HEK293T (cell line): ENCODE data around the gene PAX8.

Source experiments
- CTCF ChIA-PET: fragments of 350-600 bp; formaldehyde crosslinking; extraction: SDS; loops from one replicate; lab custom pipeline; 2021; ENCODE audit warnings: antibody characterized with exemption, inconsistent platforms; lab: Yijun Ruan, JAX
- POLR2A ChIA-PET: fragments of 350-600 bp; formaldehyde crosslinking; extraction: SDS; loops from one replicate; lab custom pipeline; 2020; ENCODE audit warnings: antibody characterized with exemption, inconsistent platforms; lab: Yijun Ruan, JAX
- DNase-seq: peaks from one replicate; pipeline ENCODE4 v3.0.0; 2012; ENCODE audit warnings: mixed read lengths; ENCODE audit errors: extremely low spot score
- ARNT ChIP-seq: fragments of 450-650 bp; IDR thresholded peaks from 2 replicates; pipeline ENCODE4 v1.6.1; 2017; ENCODE audit warnings: mild to moderate bottlenecking
- BHLHE40 ChIP-seq: fragments of 450-650 bp; IDR thresholded peaks from 2 replicates; pipeline ENCODE4 v1.6.1; 2016; ENCODE audit warnings: mild to moderate bottlenecking, moderate library complexity, borderline replicate concordance
- CTBP1 ChIP-seq: fragments of 450-650 bp; IDR thresholded peaks from 2 replicates; pipeline ENCODE4 v1.6.1; 2016; ENCODE audit warnings: borderline replicate concordance
- ELF4 ChIP-seq: fragments of 450-650 bp; IDR thresholded peaks from 2 replicates; pipeline ENCODE4 v1.6.1; 2017; ENCODE audit warnings: antibody characterized with exemption
- FOXA1 ChIP-seq: fragments of 450-650 bp; IDR thresholded peaks from 2 replicates; pipeline ENCODE4 v1.6.1; 2016; ENCODE audit warnings: mild to moderate bottlenecking
- FOXK2 ChIP-seq: fragments of 450-650 bp; IDR thresholded peaks from 2 replicates; pipeline ENCODE4 v1.6.1; 2016; ENCODE audit warnings: mild to moderate bottlenecking
- FOXM1 ChIP-seq: fragments of 450-650 bp; IDR thresholded peaks from 2 replicates; pipeline ENCODE4 v1.6.1; 2017; ENCODE audit warnings: mild to moderate bottlenecking, borderline replicate concordance
- HDGF ChIP-seq: fragments of 450-650 bp; IDR thresholded peaks from 2 replicates; pipeline ENCODE4 v1.6.1; 2017; ENCODE audit warnings: antibody characterized with exemption, borderline replicate concordance
- L3MBTL2 ChIP-seq: fragments of 450-650 bp; conservative IDR thresholded peaks from 2 replicates; pipeline ENCODE4 v1.6.1; 2016; ENCODE audit warnings: mild to moderate bottlenecking
- LEF1 ChIP-seq: fragments of 450-650 bp; IDR thresholded peaks from 2 replicates; pipeline ENCODE4 v1.6.1; 2017; ENCODE audit warnings: mild to moderate bottlenecking, borderline replicate concordance
- NFRKB ChIP-seq: fragments of 450-650 bp; IDR thresholded peaks from 2 replicates; pipeline ENCODE4 v1.6.1; 2016; ENCODE audit warnings: mild to moderate bottlenecking, moderate library complexity
- PKNOX1 ChIP-seq: fragments of 450-650 bp; IDR thresholded peaks from 2 replicates; pipeline ENCODE4 v1.6.1; 2016
- SP1 ChIP-seq: fragments of 450-650 bp; IDR thresholded peaks from 2 replicates; pipeline ENCODE4 v1.6.1; 2017
- SUZ12 ChIP-seq: fragments of 450-650 bp; IDR thresholded peaks from 2 replicates; pipeline ENCODE4 v1.6.1; 2016; ENCODE audit warnings: mild to moderate bottlenecking
- TARDBP ChIP-seq: fragments of 450-650 bp; IDR thresholded peaks from 2 replicates; pipeline ENCODE4 v1.6.1; 2016
- ZNF384 ChIP-seq: fragments of 450-650 bp; IDR thresholded peaks from 2 replicates; pipeline ENCODE4 v1.6.1; 2016

Gene PAX8

GRCh38 chr2:113195923-113196501 lies 82.7 kb downstream of the PAX8 start:
- CTCF ChIA-PET = interaction anchor here (5.5 kb wide), 1 partner anchor 59 kb away, joined by 62 read pairs; no protein-coding TSS in a partner anchor

DNA sequence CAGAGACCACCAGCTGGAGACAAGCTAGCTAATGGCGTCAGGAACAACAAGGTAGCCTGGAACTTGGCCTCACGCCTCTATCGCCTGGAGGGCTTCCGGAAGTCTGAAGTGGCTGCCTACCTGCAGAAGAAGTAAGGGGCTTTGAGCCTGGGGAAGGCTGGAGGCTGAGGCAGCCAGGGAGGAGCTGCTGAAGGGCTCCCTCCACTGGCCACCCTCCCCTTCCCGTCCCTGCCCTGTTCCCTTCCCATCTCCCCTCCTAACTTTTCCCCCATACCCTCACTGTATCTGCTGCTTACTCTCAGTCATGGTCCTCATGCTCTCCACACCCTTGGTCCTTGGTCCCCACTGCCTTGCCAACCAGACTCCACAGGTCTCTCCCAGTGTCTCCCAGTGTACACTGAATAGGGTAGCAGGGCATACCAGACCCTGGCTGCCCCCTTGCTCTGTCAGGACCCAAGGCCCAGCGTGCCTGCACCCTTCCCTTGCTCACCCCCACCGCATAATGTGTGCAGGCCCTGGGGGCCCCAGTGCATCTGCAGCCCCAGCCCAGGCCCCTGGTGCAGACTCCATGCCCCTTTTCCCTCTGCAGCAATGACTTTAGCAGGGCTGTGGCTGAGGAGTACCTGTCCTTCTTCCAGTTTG lies 86.1 kb downstream of the PAX8 start:
- no peak for DNase-seq
- TF ChIP-seq ARNT = no peak
- no peak for TF ChIP-seq SP1
- TF ChIP-seq L3MBTL2 = no peak
- no peak for TF ChIP-seq BHLHE40
- TF ChIP-seq FOXM1 = no peak
- TF ChIP-seq ELF4 = no peak
- TF ChIP-seq ZNF384 = no peak
- no peak for TF ChIP-seq PKNOX1
- POLR2A ChIA-PET = interaction anchor here (0.7 kb wide), 1 partner anchor 36 kb away, joined by 3 read pairs; no protein-coding TSS in a partner anchor
- CTCF ChIA-PET = interaction anchor here (0.7 to 1.6 kb wide), 2 partner anchors 11 to 112 kb away, joined by 3 to 7 read pairs; no protein-coding TSS in a partner anchor

More at GRCh38 chr2:113195923-113196501, 82.7 kb downstream of the PAX8 start:
- DNase-seq = no peak
- TF ChIP-seq L3MBTL2 (no peak), FOXA1 (no peak), ELF4 (no peak), NFRKB (no peak), LEF1 (no peak)
- POLR2A ChIA-PET = no interaction called here

DNA sequence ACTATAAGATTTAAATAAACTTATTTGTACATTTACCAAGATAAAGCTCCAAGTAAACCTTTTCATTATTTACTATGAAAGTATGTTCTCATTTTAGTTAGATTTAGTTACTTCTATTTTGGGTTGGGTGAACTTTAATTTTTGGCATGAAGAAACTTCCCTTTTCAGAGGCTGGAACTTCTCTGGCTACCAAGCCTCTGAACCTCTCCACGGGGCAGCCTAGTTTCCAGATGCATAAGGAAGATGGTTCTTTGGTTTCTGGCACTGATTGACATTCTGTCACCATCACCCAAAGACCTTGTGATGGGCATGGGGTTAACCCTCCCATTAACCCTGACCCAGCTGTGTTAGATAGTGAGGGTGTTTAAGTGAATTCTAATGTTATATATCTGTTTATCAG lies 87.8 kb downstream of the PAX8 start:
- POLR2A ChIA-PET = no interaction called here
- CTCF ChIA-PET = interaction anchor here (1.2 to 1.5 kb wide), 2 partner anchors 8 to 53 kb away, joined by 5 to 6 read pairs; no protein-coding TSS in a partner anchor
- DNase-seq = no peak
- TF ChIP-seq L3MBTL2 = no peak
- TF ChIP-seq HDGF = no peak
- no peak for TF ChIP-seq LEF1
- TF ChIP-seq ELF4 = no peak
- no peak for TF ChIP-seq FOXM1

DNA sequence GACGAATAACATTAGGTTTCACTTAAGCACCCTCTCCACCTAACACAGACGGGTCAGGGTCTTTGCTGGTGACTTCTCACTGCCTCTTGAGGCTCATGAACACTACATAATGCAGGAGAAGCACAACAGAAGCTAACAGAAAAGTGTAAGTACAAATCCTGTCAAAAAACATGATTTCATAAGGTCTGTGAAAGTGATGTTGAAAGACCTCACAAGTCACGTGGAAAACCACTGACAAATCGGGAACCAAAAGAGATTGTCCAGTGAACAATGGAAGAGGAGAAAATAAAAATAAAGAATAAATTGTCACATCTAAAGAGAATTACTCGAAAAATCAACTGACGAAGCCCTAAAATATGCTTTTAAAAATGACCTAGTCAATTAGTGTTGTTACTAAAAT lies 91.0 kb downstream of the PAX8 start:
- TF ChIP-seq FOXM1 (no peak), L3MBTL2 (no peak), LEF1 (no peak), SUZ12 (no peak), FOXA1 (no peak), FOXK2 (no peak)
- DNase-seq = no peak
- ChIA-PET POLR2A (no interaction called here), CTCF (no interaction called here)

GRCh38 chr2:113186433-113186796 lies 92.3 kb downstream of the PAX8 start:
- TF ChIP-seq SUZ12 (no peak), FOXK2 (no peak), BHLHE40 (no peak), NFRKB (no peak), ELF4 (no peak), LEF1 (no peak), L3MBTL2 (no peak), FOXM1 (no peak)
- POLR2A ChIA-PET = no interaction called here
- CTCF ChIA-PET = no interaction called here
- DNase-seq = no peak

- DNase-seq = no peak
- TF ChIP-seq FOXA1 = no peak
- TF ChIP-seq FOXK2 = no peak
- TF ChIP-seq ZNF384 = no peak
- no peak for TF ChIP-seq L3MBTL2
- no peak for TF ChIP-seq HDGF
- no peak for TF ChIP-seq PKNOX1
- TF ChIP-seq SUZ12 = no peak
- no peak for TF ChIP-seq ARNT
- no peak for TF ChIP-seq LEF1
- TF ChIP-seq TARDBP = no peak
- TF ChIP-seq FOXM1 = no peak
- no peak for TF ChIP-seq NFRKB
- no peak for TF ChIP-seq BHLHE40
- TF ChIP-seq SP1 = no peak
- TF ChIP-seq CTBP1 = no peak
- no peak for TF ChIP-seq ELF4
- ChIA-PET POLR2A (no interaction called here), CTCF (no interaction called here)
Observed at GRCh38 chr2:113185664-113186432, 92.9 kb downstream of the PAX8 start.
